Measurements from ENCODE around the gene ODC1.

GRCh38 chr2:10453905-10454298, 5.8 kb upstream of the ODC1 start:
- no peak for TF ChIP-seq POLR2A (IDR thresholded peaks at IDR 0.05)
- TF ChIP-seq CTCF (IDR thresholded peaks at IDR 0.05): no peak
